ENCODE results near the gene MS4A15.
"Not testable (repeated sequence)": the region's sequence is repeated elsewhere in the genome, so short reads cannot be mapped to it uniquely, and the experiment has no call there.

Gene MS4A15

DNA sequence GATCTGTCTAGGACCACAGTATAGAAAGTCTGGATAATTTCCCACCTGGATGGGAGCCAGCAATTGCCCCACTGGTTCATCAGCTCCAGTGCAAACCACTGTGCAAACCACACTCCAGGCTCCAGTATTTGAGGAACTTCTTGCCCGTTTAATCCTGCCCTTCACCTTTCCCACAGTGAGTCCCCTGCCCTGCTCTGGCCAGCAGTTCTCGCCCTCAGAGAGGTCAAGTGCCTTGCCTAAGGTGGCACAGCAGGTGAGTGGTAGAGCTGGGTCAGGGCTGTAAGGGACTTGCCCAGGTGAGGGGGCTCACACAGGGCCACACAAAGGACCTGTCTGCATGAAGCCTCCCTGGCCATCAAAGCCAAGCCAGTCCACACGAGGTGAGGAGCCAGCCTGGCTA, 52.6 kb downstream of the MS4A15 start:
- DNase-seq (ENCODE audit: low spot score) = no peak

- DNase-seq (ENCODE audit: low spot score) = no peak
These were observed 53.0 kb downstream of the MS4A15 start for GRCh38 chr11:60809691-60810090.

DNA sequence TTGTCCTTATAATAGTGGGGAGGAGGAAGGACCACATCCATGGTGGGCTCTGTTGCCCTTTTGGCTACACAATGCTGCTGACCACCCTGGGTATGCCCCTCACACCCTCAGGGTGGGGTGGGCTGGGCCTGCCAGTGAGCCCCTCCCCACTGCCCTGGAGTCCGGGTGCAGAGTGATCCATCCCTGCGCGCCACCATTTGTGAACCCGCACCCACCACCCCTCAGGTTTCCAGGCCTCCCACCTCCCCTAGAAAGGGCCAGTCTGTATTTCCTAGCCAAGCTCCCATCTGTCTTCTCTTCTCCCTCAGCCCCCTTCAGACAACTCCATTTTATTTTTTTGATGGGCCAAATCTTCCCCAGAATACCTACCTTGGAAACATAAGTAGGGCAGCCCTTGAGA, 53.5 kb downstream of the MS4A15 start:
- DNase-seq (ENCODE audit: low spot score) = no peak

DNA sequence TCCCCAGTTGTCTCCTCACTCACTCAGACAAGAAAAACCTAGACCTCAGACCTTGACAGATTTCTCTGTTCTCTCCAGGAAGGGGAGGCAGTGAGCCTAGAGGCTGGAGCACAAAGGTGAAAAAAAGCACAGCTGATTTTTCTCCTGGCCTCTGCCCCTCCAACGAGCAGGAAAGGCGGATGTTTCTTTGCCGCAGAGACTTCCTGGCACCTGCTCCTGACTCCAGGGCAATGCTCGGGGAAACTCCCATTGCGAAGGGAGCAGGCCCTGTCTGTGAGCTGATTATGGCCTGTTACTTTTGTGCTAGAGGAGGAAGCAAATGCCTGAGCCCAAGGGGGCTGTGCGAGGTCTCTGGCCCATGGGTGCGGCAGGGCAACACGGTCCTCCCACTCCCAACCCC, 53.9 kb downstream of the MS4A15 start:
- no peak for DNase-seq (ENCODE audit: low spot score)

DNA sequence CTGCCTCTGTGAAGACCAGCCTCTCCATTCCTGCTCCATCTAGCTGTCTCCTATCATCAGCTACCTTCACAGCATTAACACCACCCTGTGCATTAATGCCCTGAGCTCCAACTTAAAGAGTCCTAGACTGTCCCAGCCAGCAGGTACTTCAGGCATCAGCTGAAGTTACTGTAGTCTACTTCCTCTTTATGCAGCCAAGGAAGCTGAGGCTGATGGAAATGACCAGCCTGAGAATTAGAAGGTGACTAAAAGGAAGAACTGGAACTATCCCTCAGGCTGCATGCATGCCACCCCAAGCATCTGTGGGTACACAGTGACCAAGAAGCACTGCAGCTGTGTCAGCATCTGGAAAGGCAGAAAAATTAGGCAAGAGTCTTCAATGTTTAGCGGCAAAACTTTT, 56.7 kb downstream of the MS4A15 start:
- DNase-seq (ENCODE audit: low spot score) = no peak

DNA sequence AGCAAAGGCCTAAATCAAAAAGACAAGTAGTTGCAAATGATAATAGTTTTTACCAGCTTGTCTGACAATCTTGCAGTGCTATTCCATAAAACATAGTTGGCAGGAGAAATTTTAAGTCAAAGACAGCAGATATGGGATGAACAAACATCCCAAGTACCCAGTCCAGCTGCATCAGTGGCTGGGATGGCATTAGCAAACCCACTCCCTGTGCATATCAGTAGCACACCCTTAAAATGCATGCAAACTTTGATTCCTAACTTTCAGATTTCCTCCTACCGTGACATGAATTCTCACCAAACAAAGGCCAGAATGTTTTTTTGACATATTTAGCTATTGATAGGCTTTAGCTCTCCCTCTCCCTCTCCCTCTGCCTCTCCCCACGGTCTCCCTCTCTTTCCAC, 57.4 kb downstream of the MS4A15 start:
- no peak for DNase-seq (ENCODE audit: low spot score)

- DNase-seq (ENCODE audit: low spot score) = no peak
These were observed 60.0 kb downstream of the MS4A15 start for GRCh38 chr11:60816590-60817157.

GRCh38 chr11:60818057-60818456, 61.4 kb downstream of the MS4A15 start:
- no peak for DNase-seq (ENCODE audit: low spot score)

- DNase-seq (ENCODE audit: low spot score) = no peak
These were observed 65.3 kb downstream of the MS4A15 start for GRCh38 chr11:60821827-60822599.

DNA sequence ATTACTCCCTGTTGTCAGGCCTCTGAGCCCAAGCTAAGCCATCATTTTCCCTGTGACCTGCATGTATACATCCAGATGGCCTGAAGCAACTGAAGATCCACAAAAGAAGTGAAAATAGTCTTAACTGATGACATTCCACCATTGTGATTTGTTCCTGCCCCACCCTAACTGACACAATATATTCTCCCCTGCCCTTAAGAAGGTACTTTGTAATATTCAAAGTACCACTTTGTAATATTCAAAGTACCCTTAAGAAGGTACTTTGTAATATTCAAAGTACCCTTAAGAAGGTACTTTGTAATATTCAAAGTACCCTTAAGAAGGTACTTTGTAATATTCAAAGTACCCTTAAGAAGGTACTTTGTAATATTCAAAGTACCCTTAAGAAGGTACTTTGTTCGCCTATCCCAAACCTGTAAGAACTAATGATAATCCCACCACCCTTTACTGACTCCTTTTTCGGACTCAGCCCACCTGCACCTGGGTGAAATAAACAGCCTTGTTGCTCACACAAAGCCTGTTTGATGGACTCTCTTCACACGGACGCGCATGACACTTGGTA, 67.2 kb downstream of the MS4A15 start:
- DNase-seq (ENCODE audit: low spot score) = not testable (repeated sequence)

DNA sequence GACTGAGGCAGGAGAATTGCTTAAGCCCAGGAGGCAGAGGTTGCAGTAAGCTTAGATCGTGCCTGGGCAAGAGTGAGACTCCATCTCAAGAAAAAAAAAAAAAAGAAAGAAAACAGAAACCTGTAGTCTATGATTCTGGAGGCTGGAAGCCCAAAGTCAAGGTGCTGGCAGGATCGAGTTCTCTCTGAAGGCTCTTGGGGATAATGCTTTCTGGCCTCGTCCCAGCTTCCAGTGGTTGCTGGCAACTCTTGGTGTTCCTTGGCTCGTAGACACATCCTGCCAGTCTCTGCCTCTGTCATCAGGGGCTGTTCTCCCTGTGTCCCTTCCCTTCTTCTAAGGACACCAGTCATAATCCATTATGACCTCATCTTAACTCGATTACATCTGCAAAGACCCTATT, 68.5 kb downstream of the MS4A15 start:
- DNase-seq (ENCODE audit: low spot score) = no peak

DNA sequence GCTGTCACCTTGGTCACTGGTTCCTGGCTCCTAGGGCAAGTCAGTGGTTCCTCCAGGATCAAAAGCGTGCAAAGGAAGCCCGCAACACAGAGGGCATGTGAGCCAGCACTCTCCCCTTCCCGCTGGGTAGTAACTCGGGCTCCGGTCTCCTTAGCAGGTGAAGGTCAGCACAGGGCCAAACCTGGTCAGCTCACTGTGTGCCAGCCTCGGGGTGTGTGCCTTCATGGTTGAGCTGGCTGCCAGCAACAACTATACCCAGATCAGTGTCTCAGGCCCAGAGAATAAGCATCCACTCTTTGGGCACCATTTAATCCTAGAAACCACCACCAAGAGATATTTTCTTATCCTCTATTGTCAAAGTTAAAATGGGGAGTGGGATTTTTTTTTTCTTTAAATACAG, 69.1 kb downstream of the MS4A15 start:
- DNase-seq (ENCODE audit: low spot score) = no peak

Measured in activated CD4-positive, alpha-beta T cell treated with anti-CD3 and anti-CD28 coated beads, Interleukin-2, Interleukin-4, amounts not matched to agents 100 ng/mL and 50 ng/mL, durations not matched to agents 16 hours and 8 hours (primary cell).